GM08714 (cell line): ENCODE results near the gene GPHA2.

ENCODE experiments used
- H3K4me3 ChIP-seq: fragments of 200-500 bp; sonication (Bioruptor generic); 2 replicates; pipeline ENCODE4 v1.5.1; 2014; ENCODE audit warnings: mild to moderate bottlenecking, low read length, inconsistent platforms
- ZNF274 ChIP-seq: IDR thresholded peaks from 2 replicates; pipeline ENCODE4 v1.6.1; 2012; ENCODE audit warnings: mild to moderate bottlenecking, low read depth, low read length

The GPHA2 gene

DNA sequence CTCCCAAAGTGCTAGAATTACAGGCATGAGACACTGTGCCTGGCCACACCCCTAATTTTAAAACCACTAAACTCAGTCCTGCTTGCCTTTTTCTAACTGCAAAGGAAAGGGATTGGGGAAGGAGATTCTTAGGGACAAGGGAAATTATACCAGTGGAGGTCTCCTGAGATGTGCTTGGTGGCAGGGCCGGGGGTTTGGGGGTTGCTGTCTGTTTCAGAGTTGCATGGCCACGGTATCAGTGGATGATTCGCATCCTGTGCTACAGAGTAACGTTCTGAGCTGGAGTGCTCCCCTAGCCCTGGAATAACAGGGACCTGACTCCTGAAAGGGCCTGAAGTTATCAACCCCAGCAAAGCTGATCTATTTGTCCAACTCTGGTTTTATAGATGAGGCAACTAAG lies 846 bp upstream of the GPHA2 start:
- H3K4me3 ChIP-seq: no peak overlapping the region
- no peak for TF ChIP-seq ZNF274

DNA sequence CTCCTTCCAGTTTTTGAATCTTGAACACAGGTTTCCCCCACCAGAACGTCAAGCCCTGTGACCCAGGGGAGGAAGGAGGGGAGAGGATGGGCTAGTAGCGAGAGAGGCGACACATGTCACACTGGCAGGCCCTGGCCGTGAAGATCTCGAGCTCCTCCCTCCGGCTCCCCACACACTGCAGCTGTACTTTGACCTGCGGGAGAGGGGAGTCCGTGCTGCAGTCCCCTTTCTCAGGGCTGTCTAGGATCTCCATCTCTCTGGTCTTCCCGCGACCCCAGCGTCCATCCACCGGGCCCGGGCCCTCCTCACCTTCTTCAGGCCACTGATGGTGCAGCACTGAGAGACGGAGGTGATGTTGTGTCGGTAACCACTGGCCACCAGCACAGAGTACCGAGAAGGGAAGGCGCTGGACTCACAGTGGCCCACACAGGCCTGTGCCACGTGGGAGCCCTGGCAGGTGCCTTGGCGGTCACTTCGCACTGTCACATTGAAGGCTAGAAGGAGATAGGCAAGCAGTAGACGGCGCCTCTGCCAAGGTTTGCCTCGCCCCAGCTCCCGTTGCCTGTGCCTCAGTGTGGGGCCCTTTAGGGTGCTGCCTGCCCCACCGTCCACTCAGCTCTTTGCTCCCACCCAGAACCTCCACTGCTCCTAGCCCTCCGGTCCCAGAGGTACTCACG lies 873 bp downstream of the GPHA2 start:
- TF ChIP-seq ZNF274: no peak
- H3K4me3 ChIP-seq: no peak overlapping the region

DNA sequence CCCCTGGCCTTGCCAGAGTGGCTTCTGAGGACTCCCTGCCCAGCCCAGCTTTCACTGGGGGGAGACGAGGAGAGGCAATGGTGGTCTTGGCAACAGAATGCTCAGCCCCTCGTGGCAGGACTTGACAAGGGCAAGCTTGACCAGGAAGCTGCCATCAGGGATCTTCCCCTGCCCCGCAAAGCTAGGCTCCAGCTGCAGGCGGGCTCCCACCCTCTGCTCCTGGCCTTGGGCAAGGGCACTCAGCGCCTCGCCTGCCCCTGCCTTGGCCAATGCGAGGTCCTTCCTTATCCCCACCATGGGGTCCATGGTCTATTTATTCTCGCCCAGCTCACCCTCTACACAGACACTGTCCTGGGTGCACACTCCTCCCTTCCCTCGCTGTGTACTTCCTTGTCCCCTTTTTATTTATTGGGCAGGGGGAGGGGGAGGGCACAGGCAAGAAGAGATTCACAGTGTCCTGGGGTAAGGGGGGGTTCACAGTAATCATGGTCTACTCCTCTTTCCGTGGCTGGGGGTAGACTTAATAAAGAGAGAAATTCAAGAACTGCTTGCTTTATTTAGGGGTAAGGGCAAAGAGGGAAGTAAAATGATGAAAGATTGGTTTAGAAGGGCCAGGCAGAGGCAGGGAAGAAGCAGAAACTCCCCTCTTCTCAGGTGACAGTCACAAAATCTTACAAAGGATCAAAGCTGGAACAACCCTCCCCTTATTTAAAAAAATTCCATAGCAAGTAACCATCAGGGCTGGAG lies 1.6 kb downstream of the GPHA2 start:
- H3K4me3 ChIP-seq: no peak overlapping the region
- no peak for TF ChIP-seq ZNF274

DNA sequence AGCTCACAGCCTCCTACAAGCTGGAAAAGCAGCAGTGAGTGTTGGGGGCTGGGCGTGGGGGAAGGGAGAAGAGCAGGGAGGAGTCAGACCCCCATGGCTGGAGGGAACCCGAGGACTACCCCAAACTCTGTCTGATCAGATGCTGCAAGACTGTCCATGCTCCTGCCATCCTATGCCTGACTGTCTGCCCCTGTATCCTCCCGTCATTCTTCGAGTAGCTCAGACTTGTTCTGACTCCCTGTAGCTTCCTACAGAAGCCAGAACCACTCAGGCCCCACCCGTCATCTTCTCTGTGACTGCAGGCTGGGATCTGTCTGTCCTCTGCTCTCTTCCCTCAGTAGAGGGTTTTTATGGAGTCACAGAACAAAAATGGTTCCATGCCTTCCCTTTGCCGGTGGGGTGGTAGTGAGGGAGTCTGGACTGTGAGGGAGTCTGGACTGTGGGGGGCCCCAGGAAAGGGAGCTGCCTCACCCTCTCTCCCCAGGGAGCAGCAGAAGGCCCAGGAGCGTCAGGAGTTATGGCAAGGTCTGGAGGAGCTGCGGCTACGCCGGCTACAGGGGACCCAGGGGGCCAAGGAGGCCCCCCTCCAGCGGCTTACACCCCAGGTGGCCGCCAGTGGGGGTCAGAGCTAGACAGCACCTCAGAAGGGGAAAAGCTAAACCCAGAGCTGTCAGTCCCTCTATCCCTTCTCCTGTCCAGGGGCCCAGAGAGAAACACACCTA lies 2.3 kb downstream of the GPHA2 start:
- H3K4me3 ChIP-seq: no peak overlapping the region
- no peak for TF ChIP-seq ZNF274

DNA sequence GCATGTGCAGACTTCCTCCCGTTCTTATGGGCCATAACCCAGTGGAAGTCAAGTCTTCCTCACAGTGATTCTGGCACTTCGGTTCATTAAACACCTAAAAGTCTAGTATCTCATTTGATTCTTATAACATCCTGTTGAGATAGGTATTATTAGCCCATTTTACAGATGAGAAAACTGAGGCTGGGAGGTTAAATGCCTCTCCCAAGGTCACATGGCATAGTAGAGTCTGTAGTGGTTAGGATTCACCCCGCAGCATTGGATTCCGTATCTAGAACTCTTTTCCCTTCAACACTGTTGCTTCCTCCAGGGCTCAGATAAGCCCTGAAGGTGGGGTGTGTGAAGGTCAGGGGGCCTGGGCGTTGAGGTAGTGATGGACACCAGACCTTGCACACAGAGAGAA lies 3.4 kb downstream of the GPHA2 start:
- no peak overlapping the region for H3K4me3 ChIP-seq
- TF ChIP-seq ZNF274: no peak

DNA sequence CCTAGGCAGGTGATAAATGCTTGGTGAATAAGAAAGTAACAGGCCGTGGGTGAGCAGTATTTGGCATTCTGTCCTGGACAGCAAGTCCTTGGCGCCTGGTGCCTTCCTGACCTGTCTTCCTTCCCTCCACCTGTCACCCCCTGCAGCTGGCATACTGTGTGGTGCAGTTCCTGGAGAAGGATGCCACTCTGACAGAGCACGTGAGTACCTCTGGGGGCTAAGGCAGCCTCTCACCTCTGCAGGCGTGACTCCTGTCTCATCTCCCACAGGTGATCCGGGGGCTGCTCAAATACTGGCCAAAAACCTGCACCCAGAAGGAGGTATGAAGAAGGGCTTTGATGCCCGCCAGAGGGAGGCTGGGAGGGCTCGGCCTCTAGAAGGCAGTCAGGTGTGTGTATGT lies 4.4 kb downstream of the GPHA2 start:
- H3K4me3 ChIP-seq: no peak overlapping the region
- no peak for TF ChIP-seq ZNF274

DNA sequence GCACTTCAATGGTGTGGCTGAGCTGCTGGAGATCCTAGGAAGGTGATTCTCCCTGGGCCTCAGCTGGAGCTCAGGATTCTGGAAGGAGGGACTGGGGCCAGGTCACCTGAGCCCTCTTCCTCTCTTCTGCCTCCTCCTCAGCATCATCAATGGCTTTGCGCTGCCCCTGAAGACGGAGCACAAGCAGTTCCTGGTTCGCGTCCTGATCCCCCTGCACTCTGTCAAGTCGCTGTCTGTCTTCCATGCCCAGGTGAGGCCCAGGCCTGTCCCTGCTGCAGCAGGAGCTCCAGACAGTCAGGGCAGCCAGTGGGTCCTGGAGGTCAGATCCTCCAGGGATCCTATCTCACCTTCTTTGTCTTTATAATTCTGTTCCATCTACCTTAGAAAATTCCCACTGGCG lies 5.4 kb downstream of the GPHA2 start:
- no peak for TF ChIP-seq ZNF274
- no peak overlapping the region for H3K4me3 ChIP-seq

DNA sequence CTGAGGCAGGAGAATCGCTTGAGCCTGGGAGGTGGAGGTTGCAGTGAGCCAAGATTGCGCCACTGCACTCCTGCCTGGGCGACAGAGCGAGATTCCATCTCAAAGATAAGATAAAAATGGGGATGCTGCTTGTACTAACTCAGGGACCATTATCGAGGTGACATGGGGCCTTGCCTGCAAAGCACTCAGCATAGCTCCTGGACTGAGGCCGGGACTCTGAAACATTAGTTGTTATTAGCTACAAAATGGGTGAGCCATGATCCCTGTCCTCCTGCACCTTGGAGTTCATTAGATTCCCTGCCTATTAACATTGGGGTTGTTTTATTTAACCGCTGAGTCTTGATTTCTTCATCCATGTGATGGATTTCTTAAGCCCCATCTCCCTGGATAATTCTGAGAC lies 6.1 kb downstream of the GPHA2 start:
- no peak overlapping the region for H3K4me3 ChIP-seq
- TF ChIP-seq ZNF274: no peak

DNA sequence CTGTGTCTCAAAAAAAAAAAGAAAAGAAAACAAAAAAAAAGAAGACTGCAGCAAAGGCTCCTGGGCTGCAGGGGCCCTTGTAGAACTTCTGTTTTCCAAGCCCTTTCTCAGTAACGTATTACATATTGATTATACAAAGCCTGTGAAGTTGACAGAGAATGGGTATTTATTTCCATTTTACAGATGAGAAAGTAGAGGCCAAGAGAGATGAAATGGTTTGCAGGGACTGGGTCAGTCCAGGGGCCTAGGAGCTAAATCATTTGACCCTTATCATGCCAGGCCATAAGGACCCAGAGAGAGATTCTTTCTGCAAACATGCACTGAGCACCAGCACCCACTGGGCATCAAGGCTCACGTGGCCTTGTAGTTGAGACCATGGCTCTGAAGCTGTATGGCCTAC lies 6.7 kb downstream of the GPHA2 start:
- no peak overlapping the region for H3K4me3 ChIP-seq
- TF ChIP-seq ZNF274: no peak

DNA sequence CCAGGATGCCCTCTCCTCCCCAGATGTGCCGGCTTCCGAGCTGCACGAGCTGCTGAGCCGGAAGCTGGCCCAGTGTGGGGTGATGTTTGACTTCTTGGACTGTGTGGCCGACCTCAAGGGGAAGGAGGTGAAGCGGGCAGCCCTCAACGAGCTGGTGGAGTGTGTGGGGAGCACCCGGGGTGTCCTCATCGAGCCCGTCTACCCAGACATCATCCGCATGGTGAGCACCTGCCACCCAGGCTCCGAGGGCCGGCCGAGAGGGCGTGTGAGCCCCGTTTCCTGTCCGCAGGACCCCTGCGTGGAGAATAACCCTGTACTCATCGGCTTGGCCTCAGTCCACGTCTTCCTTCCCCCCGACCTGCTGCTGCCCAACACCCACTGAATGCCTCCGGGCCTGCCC lies 9.0 kb downstream of the GPHA2 start:
- TF ChIP-seq ZNF274: no peak
- no peak overlapping the region for H3K4me3 ChIP-seq

DNA sequence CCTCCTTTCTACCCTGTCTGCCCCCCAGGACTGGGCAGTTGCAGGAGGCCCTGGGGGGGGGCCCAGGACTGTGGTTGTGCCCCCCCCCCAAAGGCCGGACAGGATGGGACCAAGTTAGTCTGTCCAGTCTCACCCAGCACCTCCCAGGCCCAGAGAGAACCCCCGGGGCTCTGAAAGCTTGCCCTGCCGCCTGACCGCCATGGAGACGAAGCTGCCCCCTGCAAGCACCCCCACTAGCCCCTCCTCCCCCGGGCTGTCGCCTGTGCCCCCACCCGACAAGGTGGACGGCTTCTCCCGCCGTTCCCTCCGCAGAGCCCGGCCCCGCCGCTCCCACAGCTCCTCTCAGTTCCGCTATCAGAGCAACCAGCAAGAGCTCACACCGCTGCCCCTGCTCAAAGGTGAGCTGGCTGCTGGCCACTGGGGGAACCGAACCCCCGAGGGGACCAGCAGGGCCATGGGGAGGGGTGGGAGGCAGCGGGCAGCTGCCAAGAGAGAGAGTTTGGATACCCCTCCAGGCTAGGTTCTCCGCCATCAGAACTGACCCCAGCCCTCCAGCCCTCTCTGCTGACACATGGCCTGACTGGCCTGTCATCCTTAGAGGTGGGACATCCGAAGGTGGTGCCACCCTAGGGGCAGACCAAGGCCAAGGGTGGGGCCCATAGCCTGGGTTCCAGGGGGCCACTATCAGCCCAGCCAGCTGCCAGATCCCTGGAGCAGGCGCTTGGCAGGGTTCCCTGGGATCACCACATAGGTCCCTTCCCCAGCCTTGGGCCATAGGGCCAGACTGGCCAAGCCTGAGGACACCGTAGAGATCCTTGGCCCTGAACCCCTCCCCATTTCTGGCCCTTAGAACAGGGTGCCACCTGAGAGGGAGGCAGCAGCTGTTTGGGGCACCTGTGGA lies 9.9 kb downstream of the GPHA2 start:
- TF ChIP-seq ZNF274: no peak
- H3K4me3 ChIP-seq: no peak overlapping the region

DNA sequence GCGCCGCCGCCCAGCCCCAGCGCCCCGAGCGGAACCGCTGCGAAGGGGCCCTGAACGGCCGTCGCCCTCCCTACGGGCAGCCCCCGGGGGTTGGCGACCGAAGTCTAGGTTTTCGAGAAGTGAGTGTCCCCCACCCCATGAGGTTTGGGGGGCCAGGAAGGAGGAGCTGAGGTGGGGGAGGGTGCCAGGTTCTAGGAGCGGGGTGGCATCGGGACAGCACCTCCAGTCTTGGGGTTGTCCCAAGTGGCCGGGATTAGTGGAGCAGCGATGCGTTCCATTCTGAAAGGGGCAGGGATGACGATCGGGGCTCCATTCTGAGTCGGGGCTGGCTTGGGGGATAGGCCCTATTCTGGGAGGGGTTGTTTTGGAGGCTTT lies 10.8 kb downstream of the GPHA2 start:
- TF ChIP-seq ZNF274: no peak
- peak overlapping the region; percentile 66; the same call in 1 of the 2 replicates for H3K4me3 ChIP-seq

DNA sequence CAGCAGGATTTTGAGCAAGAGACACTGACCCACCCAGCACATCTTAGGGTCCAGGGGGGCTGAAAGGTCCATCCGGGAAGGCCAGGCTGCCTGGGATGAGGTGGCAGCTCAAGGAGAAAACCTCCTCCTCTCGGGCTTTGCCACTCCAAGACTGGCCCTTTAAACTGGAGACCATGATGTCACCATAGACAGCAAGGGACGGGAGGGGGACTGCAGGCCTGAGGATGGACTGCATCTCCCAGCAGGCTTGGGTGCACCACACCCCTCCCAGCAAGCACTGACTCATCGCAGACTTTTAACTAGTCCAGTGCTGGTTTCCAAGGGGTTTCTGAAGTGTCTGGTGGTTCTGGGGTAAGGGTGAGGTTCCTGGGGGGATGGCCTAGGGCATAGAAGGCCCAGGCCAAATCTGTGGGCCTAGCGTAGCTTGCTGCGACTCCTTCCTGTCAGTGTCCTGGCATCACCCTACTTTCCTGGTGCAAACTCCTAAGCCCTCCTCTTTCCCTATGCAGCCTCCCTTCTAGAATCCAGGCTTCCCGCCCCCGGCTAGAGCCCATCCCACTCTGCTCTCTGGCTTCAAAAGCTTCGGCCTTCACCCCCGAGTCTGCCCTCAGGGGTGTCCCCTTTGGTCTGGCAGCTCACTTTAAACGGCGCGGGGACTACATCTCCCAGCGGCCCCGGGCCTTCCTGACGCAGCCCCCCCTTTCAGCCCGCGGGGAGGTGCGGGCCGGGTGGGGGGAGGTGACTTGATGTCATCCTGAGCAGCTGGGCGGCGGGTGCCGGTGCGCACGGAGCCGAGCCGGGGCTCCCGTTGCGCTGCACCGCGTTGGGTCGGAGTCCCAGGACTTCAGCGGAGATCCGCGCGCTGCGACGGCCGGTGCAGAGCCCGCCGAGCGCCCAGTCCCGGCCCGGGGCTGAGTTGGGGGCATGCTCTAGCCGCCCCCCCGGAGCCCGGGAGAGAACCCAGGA lies 11.5 kb downstream of the GPHA2 start, which contains the start of gene PPP2R5B:
PPP2R5B (plus strand) TSS at position 746 of the 966 bp plus-strand sequence. CDS start 1,046 bp downstream, outside the sequence.
- TF ChIP-seq ZNF274: no peak
- H3K4me3 ChIP-seq: peak within 1 kb of the TSS; percentile 66; the same call in 1 of the 2 replicates

DNA sequence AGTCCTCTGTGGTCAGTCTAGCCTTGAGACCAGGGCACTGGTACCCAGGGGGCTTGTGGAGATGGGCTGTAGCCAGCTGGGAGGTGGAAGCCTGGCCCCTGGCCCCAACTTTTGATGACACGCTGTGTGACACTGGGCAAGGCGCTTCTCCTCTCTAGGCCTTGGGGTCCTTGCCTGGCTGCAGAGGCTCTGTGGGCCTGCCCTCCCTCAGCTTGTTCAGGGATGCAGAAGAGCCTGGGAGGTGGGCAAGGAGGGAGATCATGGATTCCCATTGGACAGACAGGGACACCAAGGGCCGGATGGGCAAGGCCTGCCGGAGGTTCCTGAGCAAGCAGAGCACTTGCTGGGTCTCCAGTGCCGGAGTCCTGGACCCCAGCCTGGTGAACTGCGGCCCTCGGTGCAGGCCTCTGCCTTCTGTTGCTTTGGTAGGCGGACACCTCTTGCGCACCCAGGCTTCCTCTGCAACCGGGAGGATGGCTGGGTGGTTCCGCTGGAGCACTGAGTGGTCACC lies 12.5 kb downstream of the GPHA2 start:
- no peak overlapping the region for H3K4me3 ChIP-seq
- TF ChIP-seq ZNF274: no peak
